Fibroblast of the conjunctiva (primary cell): ENCODE results near the gene MAPK8IP3.
"Not testable (repeated sequence)": the region's sequence is repeated elsewhere in the genome, so short reads cannot be mapped to it uniquely, and the experiment has no call there.

Source experiments
- DNase-seq: peaks from one replicate; pipeline ENCODE4 v3.0.0-alpha.2; 2010; ENCODE audit warnings: low read depth

Gene MAPK8IP3

GRCh38 chr16:1786242-1787055 lies 80.5 kb downstream of the MAPK8IP3 start:
- DNase-seq: no peak

GRCh38 chr16:1787056-1787321 lies 81.0 kb downstream of the MAPK8IP3 start:
- no peak for DNase-seq

GRCh38 chr16:1787322-1788094 lies 81.5 kb downstream of the MAPK8IP3 start:
- no peak for DNase-seq

- DNase-seq: no peak
These were observed 82.2 kb downstream of the MAPK8IP3 start for GRCh38 chr16:1788095-1788707.

- no peak for DNase-seq
These were observed 82.7 kb downstream of the MAPK8IP3 start for GRCh38 chr16:1788708-1789100.

GRCh38 chr16:1789643-1790045 lies 83.6 kb downstream of the MAPK8IP3 start:
- no peak for DNase-seq

GRCh38 chr16:1790261-1790610 lies 84.2 kb downstream of the MAPK8IP3 start:
- no peak for DNase-seq

GRCh38 chr16:1790611-1791255 lies 84.7 kb downstream of the MAPK8IP3 start:
- DNase-seq: no peak

GRCh38 chr16:1791256-1791942 lies 85.4 kb downstream of the MAPK8IP3 start:
- DNase-seq: no peak

GRCh38 chr16:1791943-1792812 lies 86.2 kb downstream of the MAPK8IP3 start:
- no peak for DNase-seq

- DNase-seq: no peak
These were observed 87.0 kb downstream of the MAPK8IP3 start for GRCh38 chr16:1792836-1793577.

- DNase-seq: no peak
These were observed 87.7 kb downstream of the MAPK8IP3 start, which contains the start of gene IGFALS for GRCh38 chr16:1793578-1794220. Gene IGFALS, minus strand, starts transcription at chr16:1793705. Its CDS starts 53 bp downstream, at chr16:1793652.

GRCh38 chr16:1794221-1794871 lies 88.4 kb downstream of the MAPK8IP3 start:
- DNase-seq: no peak

- no peak for DNase-seq
These were observed 89.1 kb downstream of the MAPK8IP3 start for GRCh38 chr16:1794908-1795666.

GRCh38 chr16:1799263-1799662 lies 93.3 kb downstream of the MAPK8IP3 start:
- not testable (repeated sequence) for DNase-seq

GRCh38 chr16:1800701-1801100 lies 94.7 kb downstream of the MAPK8IP3 start:
- no peak for DNase-seq

- no peak for DNase-seq
These were observed 101.6 kb downstream of the MAPK8IP3 start for GRCh38 chr16:1807626-1808025.

GRCh38 chr16:1808691-1809090 lies 102.7 kb downstream of the MAPK8IP3 start:
- DNase-seq: no peak
